Measurements from ENCODE around the gene MLH3.

GRCh38 chr14:74982661-74983060 lies 68.6 kb downstream of the MLH3 start:
- TF ChIP-seq ZC3H10 (CRISPR knock-in tag; IDR thresholded peaks at IDR 0.05), result no peak
- no peak for TF ChIP-seq SNAI2 (CRISPR knock-in tag; IDR thresholded peaks at IDR 0.05)
- no peak for TF ChIP-seq CREB5 (CRISPR knock-in tag; IDR thresholded peaks at IDR 0.05; ENCODE audit: low read depth)
- TF ChIP-seq ZFP30 (CRISPR knock-in tag; IDR thresholded peaks at IDR 0.05), result no peak
- TF ChIP-seq ESRRG (CRISPR knock-in tag; IDR thresholded peaks at IDR 0.05), result no peak
- TF ChIP-seq ISL1 (CRISPR knock-in tag; IDR thresholded peaks at IDR 0.05), result no peak
- no peak for TF ChIP-seq CSRNP3 (CRISPR knock-in tag; IDR thresholded peaks at IDR 0.05)
- TF ChIP-seq ZFP3 (CRISPR knock-in tag; IDR thresholded peaks at IDR 0.05), result no peak
- TF ChIP-seq BACH2 (CRISPR knock-in tag; IDR thresholded peaks at IDR 0.05; ENCODE audit: borderline replicate concordance), result no peak
- TF ChIP-seq ZNF8 (CRISPR knock-in tag; IDR thresholded peaks at IDR 0.05), result no peak
- no peak for TF ChIP-seq PATZ1 (CRISPR knock-in tag; IDR thresholded peaks at IDR 0.05; ENCODE audit: borderline replicate concordance)
